Measurements from ENCODE around the gene IQCH.

DNA sequence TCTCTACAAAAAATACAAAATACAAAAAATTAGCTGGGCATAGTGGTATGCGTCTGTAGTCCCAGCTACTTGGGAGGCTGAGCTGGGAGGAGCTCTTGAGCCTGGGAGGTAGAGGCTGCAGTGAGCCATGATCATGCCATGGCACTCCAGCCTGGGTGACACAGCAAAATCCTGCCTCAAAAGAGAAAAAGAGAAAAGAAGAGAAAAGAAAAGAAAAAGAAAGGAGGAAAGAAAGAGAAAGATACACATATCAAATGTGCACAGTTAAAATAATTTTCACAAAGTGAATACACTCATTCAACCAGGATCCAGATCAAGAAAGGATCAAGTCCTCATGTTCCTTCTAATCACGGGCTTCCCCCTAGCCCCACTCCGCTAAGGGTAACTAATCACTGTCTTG lies 260.5 kb downstream of the IQCH start:
- TF ChIP-seq NR3C1 (IDR thresholded peaks at IDR 0.05): no peak
- TF ChIP-seq, protein P1, sequence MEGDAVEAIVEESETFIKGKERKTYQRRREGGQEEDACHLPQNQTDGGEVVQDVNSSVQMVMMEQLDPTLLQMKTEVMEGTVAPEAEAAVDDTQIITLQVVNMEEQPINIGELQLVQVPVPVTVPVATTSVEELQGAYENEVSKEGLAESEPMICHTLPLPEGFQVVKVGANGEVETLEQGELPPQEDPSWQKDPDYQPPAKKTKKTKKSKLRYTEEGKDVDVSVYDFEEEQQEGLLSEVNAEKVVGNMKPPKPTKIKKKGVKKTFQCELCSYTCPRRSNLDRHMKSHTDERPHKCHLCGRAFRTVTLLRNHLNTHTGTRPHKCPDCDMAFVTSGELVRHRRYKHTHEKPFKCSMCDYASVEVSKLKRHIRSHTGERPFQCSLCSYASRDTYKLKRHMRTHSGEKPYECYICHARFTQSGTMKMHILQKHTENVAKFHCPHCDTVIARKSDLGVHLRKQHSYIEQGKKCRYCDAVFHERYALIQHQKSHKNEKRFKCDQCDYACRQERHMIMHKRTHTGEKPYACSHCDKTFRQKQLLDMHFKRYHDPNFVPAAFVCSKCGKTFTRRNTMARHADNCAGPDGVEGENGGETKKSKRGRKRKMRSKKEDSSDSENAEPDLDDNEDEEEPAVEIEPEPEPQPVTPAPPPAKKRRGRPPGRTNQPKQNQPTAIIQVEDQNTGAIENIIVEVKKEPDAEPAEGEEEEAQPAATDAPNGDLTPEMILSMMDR (IDR thresholded peaks at IDR 0.05): no peak
- TF ChIP-seq CBX2 (IDR thresholded peaks at IDR 0.05; ENCODE audit: borderline replicate concordance, low read depth): no peak
- TF ChIP-seq, protein P2, sequence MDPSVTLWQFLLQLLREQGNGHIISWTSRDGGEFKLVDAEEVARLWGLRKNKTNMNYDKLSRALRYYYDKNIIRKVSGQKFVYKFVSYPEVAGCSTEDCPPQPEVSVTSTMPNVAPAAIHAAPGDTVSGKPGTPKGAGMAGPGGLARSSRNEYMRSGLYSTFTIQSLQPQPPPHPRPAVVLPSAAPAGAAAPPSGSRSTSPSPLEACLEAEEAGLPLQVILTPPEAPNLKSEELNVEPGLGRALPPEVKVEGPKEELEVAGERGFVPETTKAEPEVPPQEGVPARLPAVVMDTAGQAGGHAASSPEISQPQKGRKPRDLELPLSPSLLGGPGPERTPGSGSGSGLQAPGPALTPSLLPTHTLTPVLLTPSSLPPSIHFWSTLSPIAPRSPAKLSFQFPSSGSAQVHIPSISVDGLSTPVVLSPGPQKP (IDR thresholded peaks at IDR 0.05; ENCODE audit: low read depth, low read length): no peak
- TF ChIP-seq MAFK (IDR thresholded peaks at IDR 0.05; ENCODE audit: partially characterized antibody): no peak
- no peak for TF ChIP-seq GATA3 (IDR thresholded peaks at IDR 0.05; ENCODE audit: borderline replicate concordance)
- no peak for TF ChIP-seq NFE2L2 (conservative IDR thresholded peaks at IDR 0.05; ENCODE audit: low read length)
- no peak for TF ChIP-seq RFX5 (IDR thresholded peaks at IDR 0.05)
- no peak for TF ChIP-seq RNF2 (IDR thresholded peaks at IDR 0.05; ENCODE audit: borderline replicate concordance, low read depth)

All from A549 (cell line).